H1 (cell line): ENCODE data around the gene ASTN2. TPM values are rescaled to one million over a fixed set of nuclear protein-coding genes. Genes with fewer than 3 reads are reported as not detected.

ENCODE experiments used
- CTCF ChIA-PET: fragments of 300-600 bp; sonication (Branson Sonifier 250); formaldehyde crosslinking; loops from one replicate; lab custom pipeline; 2021; ENCODE audit not compliant: partially characterized antibody; lab: Charles Lee
- POLR2A ChIA-PET: fragments of 300-600 bp; sonication (Branson Sonifier 250); formaldehyde crosslinking; loops from one replicate; lab custom pipeline; 2021; ENCODE audit warnings: inconsistent platforms; ENCODE audit not compliant: partially characterized antibody; lab: Charles Lee
- DNase-seq, 2 experiments: peaks; one replicate each; pipeline versions ENCODE4 v3.0.0 to v3.0.0-alpha.2; 2010 to 2022; ENCODE audit warnings: low spot score in 2 of 2, low read depth in 1 of 2, mixed read lengths in 1 of 2
- FAIRE-seq: peaks from 2 replicates; lab custom pipeline; 2011; peaks lifted over from hg19 to GRCh38; lab: Jason Lieb, UNC
- H2AFZ ChIP-seq: 2 replicates; pipeline ENCODE4 v1.8.1; 2012; ENCODE audit warnings: low read length, inconsistent platforms
- H2AK5ac ChIP-seq: 2 replicates; pipeline ENCODE4 v1.6.1; 2013; ENCODE audit warnings: low read depth, low read length
- H2BK120ac ChIP-seq: replicated peaks from 2 replicates; pipeline ENCODE3; 2013; ENCODE audit warnings: low read depth, low read length, inconsistent platforms
- H2BK12ac ChIP-seq: 2 replicates; pipeline ENCODE4 v1.6.1; 2013; ENCODE audit warnings: low read depth, low read length
- H2BK15ac ChIP-seq: 2 replicates; pipeline ENCODE4 v1.6.1; 2013; ENCODE audit warnings: low read length
- H2BK20ac ChIP-seq: 2 replicates; pipeline ENCODE4 v1.6.1; 2013; ENCODE audit warnings: low read length
- H2BK5ac ChIP-seq: 2 replicates; pipeline ENCODE4 v1.6.1; 2013; ENCODE audit warnings: low read depth, low read length
- H3K14ac ChIP-seq: 2 replicates; pipeline ENCODE4 v1.6.1; 2013; ENCODE audit warnings: inconsistent platforms; ENCODE audit not compliant: insufficient read length
- H3K18ac ChIP-seq: 2 replicates; pipeline ENCODE4 v1.6.1; 2013; ENCODE audit warnings: low read length; ENCODE audit errors: extremely low read depth
- H3K23ac ChIP-seq: 2 replicates; pipeline ENCODE4 v1.6.1; 2013; ENCODE audit warnings: inconsistent platforms; ENCODE audit not compliant: insufficient read length
- H3K23me2 ChIP-seq: 2 replicates; pipeline ENCODE4 v1.6.1; 2013; ENCODE audit warnings: low read depth, low read length
- H3K27ac ChIP-seq: 2 replicates; pipeline ENCODE4 v1.6.1; 2011; ENCODE audit warnings: low read depth, low read length, inconsistent platforms
- H3K27me3 ChIP-seq, 4 experiments: replicated peaks in 1 of 4; 1 replicate in 1 of 4; 2 replicates in 3 of 4; pipeline versions ENCODE4 v1.6.1 to v1.8.1; 2011 to 2013; ENCODE audit warnings: low read length in 3 of 4, mild to moderate bottlenecking in 3 of 4, inconsistent platforms in 2 of 4, mixed read lengths in 2 of 4, moderate library complexity in 1 of 4; ENCODE audit not compliant: control insufficient read depth in 3 of 4, insufficient read depth in 3 of 4; ENCODE audit errors: extremely low read depth in 1 of 4
- H3K36me3 ChIP-seq, 4 experiments: 2 replicates each; pipeline versions ENCODE4 v1.6.1 to v1.8.1; 2011 to 2013; ENCODE audit warnings: mild to moderate bottlenecking in 4 of 4, low read length in 3 of 4, moderate library complexity in 2 of 4, control low read depth in 1 of 4, inconsistent platforms in 1 of 4; ENCODE audit not compliant: insufficient read depth in 4 of 4, control insufficient read depth in 2 of 4
- H3K4ac ChIP-seq: replicated peaks from 2 replicates; pipeline ENCODE3; 2013; ENCODE audit warnings: low read length, low read depth, mixed read lengths, inconsistent platforms; ENCODE audit not compliant: insufficient read length
- H3K4me1 ChIP-seq, 4 experiments: replicated peaks in 1 of 4; 1 replicate in 1 of 4; 2 replicates in 3 of 4; pipeline versions ENCODE4 v1.6.1 to v1.8.1; 2011 to 2013; ENCODE audit warnings: low read length in 3 of 4, inconsistent platforms in 2 of 4, mixed read lengths in 1 of 4; ENCODE audit not compliant: insufficient read depth in 4 of 4, control insufficient read depth in 3 of 4
- H3K4me2 ChIP-seq, 2 experiments: 2 replicates each; pipeline versions ENCODE4 v1.6.1 to v1.8.1; 2011 to 2013; ENCODE audit warnings: low read depth in 2 of 2, low read length in 2 of 2, control low read depth in 1 of 2, inconsistent platforms in 1 of 2, mild to moderate bottlenecking in 1 of 2; ENCODE audit not compliant: insufficient read depth in 1 of 2
- H3K4me3 ChIP-seq, 4 experiments: fragments of 200-600, 300-600 bp in 1 of 4; sonication (generic), shearing (Covaris generic), sonication (Bioruptor Twin) in 1 of 4; 2 replicates each; pipeline versions ENCODE4 v1.5.1 to v1.8.1; 2011 to 2016; ENCODE audit warnings: low read length in 4 of 4, low read depth in 3 of 4, control low read depth in 2 of 4, inconsistent platforms in 2 of 4, mild to moderate bottlenecking in 2 of 4, mixed read lengths in 1 of 4, moderate library complexity in 1 of 4; ENCODE audit not compliant: insufficient read depth in 2 of 4; ENCODE audit errors: extremely low read depth in 1 of 4
- H3K56ac ChIP-seq: replicated peaks from 2 replicates; pipeline ENCODE3; 2013; ENCODE audit warnings: low read depth, mild to moderate bottlenecking, mixed read lengths, low read length, inconsistent platforms; ENCODE audit not compliant: insufficient read length
- H3K79me1 ChIP-seq: 2 replicates; pipeline ENCODE4 v1.6.1; 2013; ENCODE audit warnings: low read depth, low read length, control low read depth
- H3K79me2 ChIP-seq, 2 experiments: 2 replicates each; pipeline versions ENCODE4 v1.6.1 to v1.8.1; 2012 to 2013; ENCODE audit warnings: low read length in 2 of 2, mild to moderate bottlenecking in 2 of 2, inconsistent platforms in 1 of 2; ENCODE audit not compliant: insufficient read depth in 2 of 2, control insufficient read depth in 1 of 2
- H3K9ac ChIP-seq, 4 experiments: replicated peaks in 1 of 4; 1 replicate in 1 of 4; 2 replicates in 3 of 4; pipeline versions ENCODE4 v1.6.1 to v1.8.1; 2011 to 2013; ENCODE audit warnings: low read depth in 3 of 4, low read length in 3 of 4, control low read depth in 2 of 4, mild to moderate bottlenecking in 2 of 4, moderate library complexity in 2 of 4, inconsistent platforms in 1 of 4; ENCODE audit errors: extremely low read depth in 1 of 4
- H3K9me3 ChIP-seq, 2 experiments: 2 replicates each; pipeline versions ENCODE4 v1.6.1 to v1.8.1; 2012 to 2013; ENCODE audit warnings: mild to moderate bottlenecking in 2 of 2, moderate library complexity in 2 of 2, control low read depth in 1 of 2, inconsistent platforms in 1 of 2, low read depth in 1 of 2, low read length in 1 of 2, mixed read lengths in 1 of 2; ENCODE audit not compliant: insufficient read depth in 2 of 2
- H4K20me1 ChIP-seq, 2 experiments: replicated peaks in 1 of 2; 2 replicates each; pipeline versions ENCODE3 to v1.8.1; 2011 to 2013; ENCODE audit warnings: inconsistent platforms in 2 of 2, low read length in 2 of 2, mild to moderate bottlenecking in 1 of 2; ENCODE audit not compliant: insufficient read depth in 2 of 2, control insufficient read depth in 1 of 2
- H4K5ac ChIP-seq: 2 replicates; pipeline ENCODE4 v1.6.1; 2013; ENCODE audit warnings: low read length, low read depth, mixed read lengths, inconsistent platforms; ENCODE audit not compliant: insufficient read length
- H4K8ac ChIP-seq: 2 replicates; pipeline ENCODE4 v1.8.0; 2013; ENCODE audit warnings: mild to moderate bottlenecking, moderate library complexity, low read length, inconsistent platforms; ENCODE audit not compliant: insufficient read depth; ENCODE audit errors: extremely low read depth
- H4K91ac ChIP-seq: replicated peaks from 2 replicates; pipeline ENCODE3; 2013; ENCODE audit warnings: low read length, mixed read lengths, inconsistent platforms; ENCODE audit not compliant: insufficient read length
- BCL11A ChIP-seq, 2 experiments: IDR thresholded peaks; one replicate each; pipeline ENCODE4 v1.6.1; 2011; ENCODE audit warnings: low read depth in 2 of 2, low read length in 2 of 2, mild to moderate bottlenecking in 2 of 2
- GABPA ChIP-seq: IDR thresholded peaks from 2 replicates; pipeline ENCODE4 v1.6.1; 2011; ENCODE audit warnings: mild to moderate bottlenecking, low read length, moderate library complexity, borderline replicate concordance; ENCODE audit not compliant: insufficient read depth
- KDM4A ChIP-seq: IDR thresholded peaks from one replicate; pipeline ENCODE4 v1.7.1; 2012; ENCODE audit warnings: low read depth, mild to moderate bottlenecking, moderate library complexity, low read length, inconsistent platforms; ENCODE audit not compliant: severe bottlenecking
- RAD21 ChIP-seq, 2 experiments: IDR thresholded peaks in 1 of 2; conservative IDR thresholded peaks in 1 of 2; 2 replicates each; pipeline ENCODE4 v1.6.1; 2011; ENCODE audit warnings: low read depth in 2 of 2, low read length in 2 of 2, improper control_type of control experiment in 1 of 2, inconsistent platforms in 1 of 2, mild to moderate bottlenecking in 1 of 2, moderate library complexity in 1 of 2
- WGBS, 2 experiments: shearing (Covaris generic) in 1 of 2; methylation state at CpG; one replicate each; pipeline versions ENCODE4 v1.1.6 to v1.1.7; 2013 to 2015; ENCODE audit warnings: low lambda C conversion rate in 2 of 2, mixed read lengths in 2 of 2, inconsistent platforms in 1 of 2, low coverage in 1 of 2, missing lambda C conversion rate in 1 of 2; ENCODE audit not compliant: insufficient replicate concordance in 2 of 2, insufficient coverage in 1 of 2, insufficient read length in 1 of 2; ENCODE audit errors: extremely low coverage in 1 of 2, missing lambda C conversion rate in 1 of 2; 5-methylcytosine and 5-hydroxymethylcytosine counted together
- polyA plus RNA-seq, 7 experiments: library from polyadenylated mRNA; depleted of rRNA in 3 of 7; stranded (reverse) in 5 of 7; unstranded in 2 of 7; fragments of >200 nt in 5 of 7; fragments of 200-250 nt in 2 of 7; gene quantifications; 1 replicate in 5 of 7; 2 replicates in 1 of 7; 4 replicates in 1 of 7; pipeline versions ENCODE4 v1.2.1 to v1.2.3, GENCODE V29; 2011 to 2013; ENCODE audit warnings: missing spikeins in 2 of 7, mixed read lengths in 2 of 7
- total RNA-seq: library from RNA; stranded (reverse); fragmentation: NEBNext Ultra II Directional; extraction: Animal tissue kit (Norgen Biotek cat#: 25700); gene quantifications from 2 replicates; pipeline ENCODE4 v1.2.1, GENCODE V29; 2021
- TF ChIP-seq, protein P1 (sequence below), 3 experiments: IDR thresholded peaks; 1 replicate in 2 of 3; 2 replicates in 1 of 3; pipeline versions ENCODE4 v1.5.1 to v1.6.1; 2011; ENCODE audit warnings: low read length in 3 of 3, mild to moderate bottlenecking in 3 of 3, inconsistent platforms in 2 of 3, low read depth in 1 of 3, moderate library complexity in 1 of 3; ENCODE audit not compliant: insufficient read depth in 1 of 3; ENCODE audit errors: control extremely low read depth in 1 of 3

The ASTN2 gene
- total and polyA plus RNA-seq, 2 of the 8 experiments (the other 6 are each of a cell fraction or from before 2014, with no cell fraction given), result 8.2 to 13.7 TPM

GRCh38 chr9:117021906-117022305 is 393.0 kb downstream of the ASTN2 start:
- no peak overlapping the region for H4K8ac ChIP-seq
- H3K23ac ChIP-seq, result no peak overlapping the region
- no peak overlapping the region for H2AFZ ChIP-seq
- CTCF ChIA-PET, result interaction anchor here (0.7 to 1.4 kb wide), 11 partner anchors 11 to 421 kb away, joined by 3 to 6 read pairs (median 3); no protein-coding TSS in a partner anchor
- H3K79me2 ChIP-seq, result no peaks in the 10 kb centered on the region
- H2BK120ac ChIP-seq, result no peak overlapping the region
- POLR2A ChIA-PET, result interaction anchor here (1.3 kb wide), 1 partner anchor 12 kb away, joined by 3 read pairs; no protein-coding TSS in a partner anchor
- no peak overlapping the region for H3K27ac ChIP-seq
- WGBS, 2 experiments, result 84% methylated on average over 2 of the region's 2 CpGs; no CpG with 5 or more reads in 1 of the 2 experiments
- H4K20me1 ChIP-seq, result no peaks in the 10 kb centered on the region
- H2BK12ac ChIP-seq, result no peak overlapping the region
- H3K56ac ChIP-seq, result no peak overlapping the region
- DNase-seq, result no peak
- H3K4me2 ChIP-seq, result no peak overlapping the region
- H4K91ac ChIP-seq, result no peak overlapping the region
- H2AK5ac ChIP-seq, result no peak overlapping the region
- no peak overlapping the region for H3K9ac ChIP-seq
- no peaks in the 10 kb centered on the region for H3K9me3 ChIP-seq
- H3K36me3 ChIP-seq, result no peaks in the 10 kb centered on the region
- no peaks in the 10 kb centered on the region for H3K27me3 ChIP-seq
- H3K4me3 ChIP-seq, result no peak overlapping the region
- H3K4ac ChIP-seq, result no peak overlapping the region
- no peaks in the 10 kb centered on the region for H3K23me2 ChIP-seq
- no peaks in the 10 kb centered on the region for H3K79me1 ChIP-seq
- H3K4me1 ChIP-seq, result peaks cover 0 to 6% (median 0%) of the 10 kb centered on the region in 4 experiments; a peak in 3 of 7 replicates
- H2BK15ac ChIP-seq, result no peak overlapping the region
- H2BK5ac ChIP-seq, result no peak overlapping the region
- H4K5ac ChIP-seq, result no peak overlapping the region
- no peak overlapping the region for H2BK20ac ChIP-seq
- H3K18ac ChIP-seq, result no peak overlapping the region
- H3K14ac ChIP-seq, result no peak overlapping the region
- no peak for TF ChIP-seq GABPA
- TF ChIP-seq KDM4A, result no peak
- TF ChIP-seq BCL11A (IDR thresholded peaks at IDR 0.05; ENCODE audit: low read depth in 2 of 2, low read length in 2 of 2), result no peak
- TF ChIP-seq, protein P1, sequence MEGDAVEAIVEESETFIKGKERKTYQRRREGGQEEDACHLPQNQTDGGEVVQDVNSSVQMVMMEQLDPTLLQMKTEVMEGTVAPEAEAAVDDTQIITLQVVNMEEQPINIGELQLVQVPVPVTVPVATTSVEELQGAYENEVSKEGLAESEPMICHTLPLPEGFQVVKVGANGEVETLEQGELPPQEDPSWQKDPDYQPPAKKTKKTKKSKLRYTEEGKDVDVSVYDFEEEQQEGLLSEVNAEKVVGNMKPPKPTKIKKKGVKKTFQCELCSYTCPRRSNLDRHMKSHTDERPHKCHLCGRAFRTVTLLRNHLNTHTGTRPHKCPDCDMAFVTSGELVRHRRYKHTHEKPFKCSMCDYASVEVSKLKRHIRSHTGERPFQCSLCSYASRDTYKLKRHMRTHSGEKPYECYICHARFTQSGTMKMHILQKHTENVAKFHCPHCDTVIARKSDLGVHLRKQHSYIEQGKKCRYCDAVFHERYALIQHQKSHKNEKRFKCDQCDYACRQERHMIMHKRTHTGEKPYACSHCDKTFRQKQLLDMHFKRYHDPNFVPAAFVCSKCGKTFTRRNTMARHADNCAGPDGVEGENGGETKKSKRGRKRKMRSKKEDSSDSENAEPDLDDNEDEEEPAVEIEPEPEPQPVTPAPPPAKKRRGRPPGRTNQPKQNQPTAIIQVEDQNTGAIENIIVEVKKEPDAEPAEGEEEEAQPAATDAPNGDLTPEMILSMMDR (IDR thresholded peaks at IDR 0.05; ENCODE audit: control extremely low read depth in 1 of 3, insufficient read depth in 1 of 3, low read depth in 1 of 3, low read length in 3 of 3), result peak in 2 of 3 experiments; percentile 28 to 33; a peak in 2 of 4 replicates
- peak; percentile 52 to 66 for TF ChIP-seq RAD21 (IDR thresholded peaks at IDR 0.05 in 1 of 2, conservative IDR thresholded peaks at IDR 0.05 in 1 of 2; ENCODE audit: low read depth in 2 of 2, low read length in 2 of 2)
- FAIRE-seq, result no peak
